Neural progenitor cell (in vitro differentiated cells): ENCODE measurements around the gene KMT2E. TPM values are rescaled to one million over a fixed set of nuclear protein-coding genes. Genes with fewer than 3 reads are reported as not detected.

ENCODE experiments used
- DNase-seq: peaks from one replicate; pipeline ENCODE4 v3.0.0-alpha.2; 2016; ENCODE audit warnings: low spot score
- H2AFZ ChIP-seq: fragments of 200-600 bp; sonication (generic); replicated peaks from 2 replicates; pipeline ENCODE4 v1.6.1; 2016; ENCODE audit warnings: antibody characterized with exemption
- H3F3A ChIP-seq: fragments of 200-600 bp; sonication (generic); 2 replicates; pipeline ENCODE4 v1.6.1; 2016; ENCODE audit warnings: antibody characterized with exemption, low read depth
- H3K27ac ChIP-seq: fragments of 200-600 bp; sonication (generic); 2 replicates; pipeline ENCODE4 v1.5.1; 2016; ENCODE audit warnings: mild to moderate bottlenecking
- H3K27me3 ChIP-seq: fragments of 200-600 bp; sonication (generic); 2 replicates; pipeline ENCODE4 v1.6.1; 2016; ENCODE audit warnings: mild to moderate bottlenecking, moderate library complexity
- H3K36me3 ChIP-seq: fragments of 200-600 bp; sonication (generic); 2 replicates; pipeline ENCODE4 v1.5.1; 2016
- H3K4me1 ChIP-seq: fragments of 200-600 bp; sonication (generic); 2 replicates; pipeline ENCODE4 v1.6.1; 2016; ENCODE audit warnings: mixed run types
- H3K4me2 ChIP-seq: fragments of 200-600 bp; sonication (generic); 2 replicates; pipeline ENCODE4 v1.6.1; 2016
- H3K4me3 ChIP-seq: fragments of 200-600 bp; sonication (generic); 2 replicates; pipeline ENCODE4 v1.5.1; 2016
- H3K79me2 ChIP-seq: fragments of 200-600 bp; sonication (generic); 2 replicates; pipeline ENCODE4 v1.6.1; 2016; ENCODE audit warnings: low read depth
- H3K9ac ChIP-seq: fragments of 200-600 bp; sonication (generic); 2 replicates; pipeline ENCODE4 v1.6.1; 2016
- H3K9me3 ChIP-seq: fragments of 200-600 bp; sonication (generic); 2 replicates; pipeline ENCODE4 v1.5.1; 2016; ENCODE audit warnings: low read depth
- H4K20me1 ChIP-seq: fragments of 200-600 bp; sonication (generic); 2 replicates; pipeline ENCODE4 v1.6.1; 2016; ENCODE audit warnings: low read depth
- H3K27ac Mint-ChIP-seq: 3 replicates; pipeline ENCODE4 v1.8.0; 2021; ENCODE audit warnings: mixed read lengths
- H3K27me3 Mint-ChIP-seq: 2 replicates; pipeline ENCODE4 v1.8.0; 2022; ENCODE audit warnings: low read depth, mild to moderate bottlenecking, inconsistent platforms, moderate library complexity, mixed read lengths; ENCODE audit not compliant: insufficient read depth
- H3K36me3 Mint-ChIP-seq: 3 replicates; pipeline ENCODE4 v1.8.0; 2021; ENCODE audit warnings: mixed read lengths
- H3K4me1 Mint-ChIP-seq: 3 replicates; pipeline ENCODE4 v1.8.0; 2021; ENCODE audit warnings: mixed read lengths
- H3K4me3 Mint-ChIP-seq: 3 replicates; pipeline ENCODE4 v1.8.0; 2021; ENCODE audit warnings: mild to moderate bottlenecking, moderate library complexity, mixed read lengths
- H3K9me3 Mint-ChIP-seq: 3 replicates; pipeline ENCODE4 v1.8.0; 2020; ENCODE audit warnings: mixed read lengths
- EZH2 ChIP-seq: fragments of 200-600 bp; sonication (generic); IDR thresholded peaks from 2 replicates; pipeline ENCODE4 v1.6.1; 2017; ENCODE audit warnings: antibody characterized with exemption, mild to moderate bottlenecking, moderate library complexity
- EZH2phosphoT487 ChIP-seq: fragments of 200-600 bp; sonication (generic); IDR thresholded peaks from 2 replicates; pipeline ENCODE4 v1.6.1; 2017; ENCODE audit warnings: antibody characterized with exemption
- total RNA-seq: library from RNA; depleted of rRNA; stranded (reverse); fragments of >200 nt; gene quantifications from 2 replicates; pipeline ENCODE4 v1.2.3, GENCODE V29; 2015; ENCODE audit warnings: low replicate concordance
- TF ChIP-seq, protein P1 (sequence below): fragments of 200-600 bp; sonication (generic); IDR thresholded peaks from 2 replicates; pipeline ENCODE4 v1.5.1; 2017; ENCODE audit warnings: antibody characterized with exemption, mild to moderate bottlenecking

KMT2E gene
- total RNA-seq, 1 donor from 2014 or later = 124 TPM

DNA sequence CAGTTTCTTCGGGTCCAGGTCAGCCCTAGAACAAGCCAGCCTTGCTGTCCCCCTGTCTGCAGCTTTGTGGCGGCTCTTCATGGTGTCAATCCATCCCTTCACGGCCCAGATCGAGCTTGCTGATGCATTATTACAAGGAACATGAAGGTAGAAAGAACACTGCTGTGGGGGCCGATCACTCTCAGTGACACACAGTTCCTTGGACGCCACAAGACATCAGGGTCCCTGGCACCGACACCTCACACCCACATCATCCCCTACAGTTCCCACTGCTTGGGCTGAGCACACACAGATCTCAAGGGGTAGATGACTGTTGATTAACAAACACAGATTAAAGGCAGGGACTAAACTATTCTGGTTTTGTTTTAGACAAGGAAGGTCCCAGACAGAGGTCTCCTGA, 119.4 kb downstream of the KMT2E start:
- Histone ChIP-seq H3K4me2 (no peak overlapping the region), H3K4me3 (no peak overlapping the region), H3K27me3 (no peaks in the 10 kb centered on the region), H3K4me1 (peaks cover 6% of the 10 kb centered on the region), H3K79me2 (peaks cover 17% of the 10 kb centered on the region), H4K20me1 (peaks cover 24% of the 10 kb centered on the region), H3F3A (no peaks in the 10 kb centered on the region), H3K27ac (no peak overlapping the region), H3K9ac (no peak overlapping the region), H2AFZ (no peak overlapping the region), H3K36me3 (no peaks in the 10 kb centered on the region), H3K9me3 (no peaks in the 10 kb centered on the region)
- Mint-ChIP-seq H3K4me1 (peaks cover 33% of the 10 kb centered on the region), H3K27me3 (no peaks in the 10 kb centered on the region), H3K36me3 (peaks cover 37% of the 10 kb centered on the region), H3K27ac (peak overlapping the region; percentile 1), H3K4me3 (no peak overlapping the region), H3K9me3 (no peaks in the 10 kb centered on the region)
- TF ChIP-seq, protein P1, sequence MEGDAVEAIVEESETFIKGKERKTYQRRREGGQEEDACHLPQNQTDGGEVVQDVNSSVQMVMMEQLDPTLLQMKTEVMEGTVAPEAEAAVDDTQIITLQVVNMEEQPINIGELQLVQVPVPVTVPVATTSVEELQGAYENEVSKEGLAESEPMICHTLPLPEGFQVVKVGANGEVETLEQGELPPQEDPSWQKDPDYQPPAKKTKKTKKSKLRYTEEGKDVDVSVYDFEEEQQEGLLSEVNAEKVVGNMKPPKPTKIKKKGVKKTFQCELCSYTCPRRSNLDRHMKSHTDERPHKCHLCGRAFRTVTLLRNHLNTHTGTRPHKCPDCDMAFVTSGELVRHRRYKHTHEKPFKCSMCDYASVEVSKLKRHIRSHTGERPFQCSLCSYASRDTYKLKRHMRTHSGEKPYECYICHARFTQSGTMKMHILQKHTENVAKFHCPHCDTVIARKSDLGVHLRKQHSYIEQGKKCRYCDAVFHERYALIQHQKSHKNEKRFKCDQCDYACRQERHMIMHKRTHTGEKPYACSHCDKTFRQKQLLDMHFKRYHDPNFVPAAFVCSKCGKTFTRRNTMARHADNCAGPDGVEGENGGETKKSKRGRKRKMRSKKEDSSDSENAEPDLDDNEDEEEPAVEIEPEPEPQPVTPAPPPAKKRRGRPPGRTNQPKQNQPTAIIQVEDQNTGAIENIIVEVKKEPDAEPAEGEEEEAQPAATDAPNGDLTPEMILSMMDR = no peak
- TF ChIP-seq EZH2phosphoT487 (no peak), EZH2 (no peak)
- DNase-seq = no peak

DNA sequence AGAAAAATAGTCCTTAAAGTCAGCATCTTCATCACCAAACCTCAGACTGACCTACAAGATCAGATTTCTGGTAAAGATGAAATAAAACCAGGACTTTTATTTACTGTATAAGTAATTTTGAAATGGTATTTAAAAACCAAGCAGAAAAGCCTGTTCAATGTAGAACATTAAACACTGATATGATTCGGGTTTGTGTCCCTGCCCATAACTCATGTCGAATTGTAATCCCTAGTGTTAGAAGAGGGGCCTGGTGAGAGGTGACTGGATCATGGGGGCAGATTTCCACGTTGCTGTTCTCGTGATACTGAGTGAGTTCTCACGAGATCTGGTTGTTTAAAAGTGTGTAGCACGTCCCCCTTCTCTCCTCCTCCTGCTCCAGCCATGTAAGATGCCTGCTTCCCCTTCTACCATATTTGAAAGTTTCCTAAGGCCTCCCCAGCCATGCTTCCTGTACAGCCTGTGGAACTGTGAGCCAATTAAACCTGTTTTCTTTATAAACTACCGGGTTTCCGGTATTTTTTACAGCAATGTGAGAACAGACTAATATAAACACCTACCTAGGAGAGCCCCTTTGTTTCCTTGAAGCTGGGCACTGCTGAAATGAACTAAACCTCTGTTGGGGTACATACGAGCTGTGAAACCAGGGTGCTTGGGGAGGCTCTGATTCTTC, 120.1 kb downstream of the KMT2E start:
- Histone ChIP-seq H3K4me1 (peaks cover 6% of the 10 kb centered on the region), H3K27me3 (no peaks in the 10 kb centered on the region), H2AFZ (no peak overlapping the region), H3K27ac (no peak overlapping the region), H3K4me2 (no peak overlapping the region), H3K79me2 (peaks cover 17% of the 10 kb centered on the region), H3K9me3 (no peaks in the 10 kb centered on the region), H3K9ac (no peak overlapping the region), H3K36me3 (no peaks in the 10 kb centered on the region), H4K20me1 (peaks cover 24% of the 10 kb centered on the region), H3K4me3 (no peak overlapping the region), H3F3A (no peaks in the 10 kb centered on the region)
- DNase-seq = no peak
- Mint-ChIP-seq H3K27ac (no peak overlapping the region), H3K27me3 (no peaks in the 10 kb centered on the region), H3K4me1 (peaks cover 31% of the 10 kb centered on the region), H3K9me3 (no peaks in the 10 kb centered on the region), H3K4me3 (no peak overlapping the region), H3K36me3 (peaks cover 38% of the 10 kb centered on the region)
- TF ChIP-seq, protein P1 = no peak
- TF ChIP-seq EZH2 (no peak), EZH2phosphoT487 (no peak)

DNA sequence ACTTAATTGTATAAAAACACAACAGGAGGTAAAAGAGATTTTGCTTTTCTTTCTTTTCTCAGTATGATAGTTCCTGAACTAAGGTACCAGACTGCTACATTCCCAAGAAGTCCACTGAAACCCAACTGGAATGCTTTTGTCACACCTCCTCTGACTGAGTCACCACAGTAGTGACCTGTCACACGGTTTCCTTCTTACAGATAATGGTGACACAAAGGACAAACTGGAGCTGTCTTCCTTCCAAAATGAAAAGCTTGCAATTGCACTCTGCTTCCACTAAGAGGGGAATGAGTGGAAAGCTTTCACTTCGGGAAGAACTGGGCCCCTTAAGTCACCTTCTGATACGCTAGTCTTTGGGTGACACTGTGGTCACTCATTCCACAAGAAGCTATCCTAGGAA, 122.2 kb downstream of the KMT2E start:
- no peak for TF ChIP-seq EZH2
- TF ChIP-seq EZH2phosphoT487 = no peak
- TF ChIP-seq, protein P1 = peak; percentile 23
- Histone ChIP-seq H3K27me3 (no peaks in the 10 kb centered on the region), H3K4me1 (peaks cover 12% of the 10 kb centered on the region), H3K4me3 (no peak overlapping the region), H3K9ac (no peak overlapping the region), H3F3A (no peaks in the 10 kb centered on the region), H3K9me3 (no peaks in the 10 kb centered on the region), H3K4me2 (no peak overlapping the region), H4K20me1 (peaks cover 24% of the 10 kb centered on the region), H3K36me3 (no peaks in the 10 kb centered on the region), H3K27ac (no peak overlapping the region), H2AFZ (no peak overlapping the region), H3K79me2 (peaks cover 17% of the 10 kb centered on the region)
- Mint-ChIP-seq H3K9me3 (no peaks in the 10 kb centered on the region), H3K4me3 (no peak overlapping the region), H3K4me1 (peaks cover 27% of the 10 kb centered on the region), H3K36me3 (peaks cover 32% of the 10 kb centered on the region), H3K27ac (no peak overlapping the region), H3K27me3 (no peaks in the 10 kb centered on the region)
- DNase-seq = peak; percentile 18
